T-helper 1 cell treated with Interleukin-12 subunit alpha and Interleukin-12 subunit beta and Interleukin-4 antibody, amounts not matched to agents 30 μg/mL and 1 μg/mL, for 36 hours (primary cell): Measurements from ENCODE around the gene SPEM1.

Source experiments
- H3K27ac Mint-ChIP-seq: one replicate; pipeline ENCODE4 v1.8.0; 2021; ENCODE audit warnings: mild to moderate bottlenecking, mixed read lengths
- H3K27me3 Mint-ChIP-seq: one replicate; pipeline ENCODE4 v1.8.0; 2021; ENCODE audit warnings: low read depth, mixed read lengths
- H3K36me3 Mint-ChIP-seq: one replicate; pipeline ENCODE4 v1.8.0; 2021; ENCODE audit warnings: low read depth, mixed read lengths
- H3K4me1 Mint-ChIP-seq: one replicate; pipeline ENCODE4 v1.8.0; 2021; ENCODE audit warnings: low read depth, mixed read lengths
- H3K4me3 Mint-ChIP-seq: one replicate; pipeline ENCODE4 v1.8.0; 2021; ENCODE audit warnings: mild to moderate bottlenecking, moderate library complexity, mixed read lengths
- H3K9me3 Mint-ChIP-seq: one replicate; pipeline ENCODE4 v1.8.0; 2021; ENCODE audit warnings: mixed read lengths

Gene SPEM1

DNA sequence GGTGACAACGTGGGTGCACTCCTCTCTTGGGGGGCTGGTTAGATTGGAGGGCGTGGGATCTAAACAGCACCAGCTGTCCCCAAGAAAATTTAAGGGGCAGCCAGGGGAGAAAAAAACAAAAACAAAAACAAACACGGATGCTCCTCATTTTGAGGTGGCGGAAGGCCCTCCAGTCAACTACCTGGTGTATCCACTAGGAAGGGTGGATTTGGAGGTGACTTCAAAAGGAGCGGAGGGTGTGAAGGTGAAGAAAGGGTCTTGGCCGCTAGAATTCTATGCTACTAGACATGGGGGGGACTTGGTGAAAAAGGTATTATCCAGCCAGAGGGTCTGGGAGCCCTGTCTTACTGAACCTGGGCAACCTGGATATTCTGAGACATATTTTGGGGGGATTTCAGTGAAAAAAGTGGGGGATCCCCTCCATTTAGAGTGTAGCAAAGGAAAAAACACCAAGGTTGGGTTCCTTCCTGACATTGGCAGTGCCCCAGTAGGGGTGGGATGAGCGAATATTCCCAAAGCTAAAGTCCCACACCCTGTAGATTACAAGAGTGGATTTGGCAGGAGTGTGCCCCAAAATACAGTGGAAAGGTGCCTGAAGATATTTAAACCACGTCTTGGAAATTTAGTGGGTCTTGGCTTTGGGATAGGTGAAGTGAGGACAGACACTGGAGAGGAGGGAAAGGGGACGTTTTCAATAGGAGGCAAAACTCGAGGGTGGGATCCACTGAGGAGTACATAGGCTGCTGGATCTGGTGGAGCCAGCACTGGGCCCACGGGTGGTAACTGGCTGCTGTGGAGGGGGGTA lies 18.7 kb downstream of the SPEM1 start:
- Mint-ChIP-seq H3K27ac (peak overlapping the region; percentile 83), H3K27me3 (peaks cover 13% of the 10 kb centered on the region), H3K9me3 (no peaks in the 10 kb centered on the region), H3K4me3 (peak overlapping the region; percentile 88), H3K36me3 (peaks cover 18% of the 10 kb centered on the region), H3K4me1 (peaks cover 38% of the 10 kb centered on the region)

DNA sequence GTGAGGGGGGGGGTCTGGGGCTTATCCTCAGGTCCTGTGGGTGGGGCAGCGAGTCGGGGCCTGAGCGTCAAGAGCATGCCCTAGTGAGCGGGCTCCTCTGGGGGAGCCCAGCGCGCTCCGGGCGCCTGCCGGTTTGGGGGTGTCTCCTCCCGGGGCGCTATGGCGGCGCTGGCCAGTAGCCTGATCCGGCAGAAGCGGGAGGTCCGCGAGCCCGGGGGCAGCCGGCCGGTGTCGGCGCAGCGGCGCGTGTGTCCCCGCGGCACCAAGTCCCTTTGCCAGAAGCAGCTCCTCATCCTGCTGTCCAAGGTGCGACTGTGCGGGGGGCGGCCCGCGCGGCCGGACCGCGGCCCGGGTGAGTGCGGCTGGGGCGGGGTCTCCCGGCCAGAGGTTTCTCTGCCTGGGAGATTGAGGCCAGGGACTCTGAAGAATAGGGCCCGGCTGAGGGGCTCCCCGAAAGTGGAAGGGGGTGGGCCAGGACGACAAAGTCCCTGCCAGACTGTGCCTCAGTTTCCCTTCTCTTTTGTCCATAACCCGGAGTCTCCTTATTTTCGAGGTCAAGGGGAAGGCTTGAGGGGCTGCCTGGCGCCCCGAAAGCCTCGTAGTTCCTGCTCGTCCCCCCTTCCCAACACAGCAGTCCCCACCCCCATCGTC lies 19.5 kb downstream of the SPEM1 start, which contains the start of gene FGF11:
Gene FGF11, plus strand, starts transcription at position 51 of the 651 bp plus-strand sequence. Its CDS starts 109 bp downstream, at position 160.
- peak within 1 kb of the TSS; percentile 88 for H3K4me3 Mint-ChIP-seq
- peaks cover 19% of the 10 kb centered on the region for H3K27me3 Mint-ChIP-seq
- peaks cover 20% of the 10 kb centered on the region for H3K36me3 Mint-ChIP-seq
- peaks cover 43% of the 10 kb centered on the region for H3K4me1 Mint-ChIP-seq
- peak within 1 kb of the TSS; percentile 83 for H3K27ac Mint-ChIP-seq
- H3K9me3 Mint-ChIP-seq: no peaks in the 10 kb centered on the region

DNA sequence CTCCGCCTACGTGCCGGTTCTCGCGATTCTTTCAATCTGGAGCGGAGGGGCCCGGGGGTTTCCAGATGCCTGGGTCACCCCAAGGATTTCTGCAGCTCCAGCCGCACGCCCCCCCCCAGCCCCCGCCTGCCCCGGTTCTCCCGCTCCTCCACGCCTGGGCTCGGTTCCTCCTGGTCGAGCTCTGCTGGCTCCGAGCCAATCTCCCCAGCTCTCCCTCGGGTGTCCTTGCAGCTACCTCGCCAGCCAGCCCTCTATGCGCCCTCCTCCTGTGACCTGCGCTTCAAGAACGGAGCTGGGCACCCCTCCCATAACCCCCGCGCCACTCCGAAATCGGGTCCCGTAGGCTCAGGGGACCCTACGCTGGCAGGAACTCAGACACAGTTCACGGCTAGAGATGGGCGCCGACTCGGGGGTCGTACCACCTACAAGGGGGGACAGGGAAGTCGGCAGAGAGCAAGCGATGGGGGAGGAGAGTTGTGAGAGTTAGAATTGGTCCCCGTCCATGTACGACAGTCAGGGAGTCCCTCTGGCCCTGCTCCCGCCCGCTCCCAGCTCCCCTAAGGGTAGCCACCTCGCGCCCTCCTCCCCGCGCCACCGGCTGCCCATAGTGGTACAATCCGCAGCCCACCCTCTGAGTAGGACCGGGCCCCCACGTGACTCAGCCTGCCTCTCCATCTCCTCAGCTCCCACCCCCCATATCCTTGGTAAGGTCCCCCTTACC lies 20.1 kb downstream of the SPEM1 start:
- peaks cover 20% of the 10 kb centered on the region for H3K36me3 Mint-ChIP-seq
- H3K27ac Mint-ChIP-seq: peak overlapping the region; percentile 73
- H3K4me3 Mint-ChIP-seq: peak overlapping the region; percentile 82
- H3K27me3 Mint-ChIP-seq: peaks cover 21% of the 10 kb centered on the region
- peaks cover 42% of the 10 kb centered on the region for H3K4me1 Mint-ChIP-seq
- no peaks in the 10 kb centered on the region for H3K9me3 Mint-ChIP-seq

DNA sequence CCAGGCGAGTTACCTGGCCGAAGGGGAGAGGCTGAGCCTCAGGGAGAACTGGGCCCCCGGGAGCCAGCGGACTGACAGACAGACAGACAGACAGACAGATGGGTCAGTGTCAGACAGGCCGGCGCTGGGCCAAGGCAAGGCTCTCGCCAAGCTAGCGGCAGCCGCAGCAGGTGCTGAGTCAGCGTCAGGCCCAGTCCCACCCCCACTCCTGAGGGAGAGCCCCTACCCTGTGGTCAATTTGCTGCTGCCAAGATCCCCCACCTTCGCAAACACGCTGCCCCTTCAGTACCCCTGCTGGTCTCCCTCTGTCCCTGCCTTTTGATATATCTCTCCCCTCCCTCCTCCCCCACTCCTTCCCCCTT lies 20.7 kb downstream of the SPEM1 start:
- H3K4me3 Mint-ChIP-seq: peak overlapping the region; percentile 82
- H3K36me3 Mint-ChIP-seq: peaks cover 24% of the 10 kb centered on the region
- peaks cover 26% of the 10 kb centered on the region for H3K27me3 Mint-ChIP-seq
- H3K9me3 Mint-ChIP-seq: no peaks in the 10 kb centered on the region
- H3K4me1 Mint-ChIP-seq: peaks cover 45% of the 10 kb centered on the region
- H3K27ac Mint-ChIP-seq: no peak overlapping the region

DNA sequence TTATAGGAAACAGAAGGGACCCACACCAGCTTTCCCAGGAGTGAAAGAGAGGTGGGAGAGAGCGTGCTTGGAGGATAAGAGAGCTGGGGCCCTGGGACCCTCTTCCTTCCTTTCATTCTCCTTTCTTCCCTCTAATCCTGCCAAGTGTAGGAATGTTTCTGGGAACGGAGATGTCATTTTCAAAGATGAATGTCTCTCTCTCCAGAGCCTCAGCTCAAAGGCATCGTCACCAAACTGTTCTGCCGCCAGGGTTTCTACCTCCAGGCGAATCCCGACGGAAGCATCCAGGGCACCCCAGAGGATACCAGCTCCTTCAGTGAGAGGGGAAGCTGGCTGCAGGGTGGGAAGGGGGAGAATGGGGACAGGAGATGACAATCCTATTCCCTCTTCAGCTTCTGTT lies 21.1 kb downstream of the SPEM1 start:
- Mint-ChIP-seq H3K36me3 (peaks cover 26% of the 10 kb centered on the region), H3K27me3 (peaks cover 29% of the 10 kb centered on the region), H3K4me3 (no peak overlapping the region), H3K27ac (no peak overlapping the region), H3K9me3 (no peaks in the 10 kb centered on the region), H3K4me1 (peaks cover 43% of the 10 kb centered on the region)

DNA sequence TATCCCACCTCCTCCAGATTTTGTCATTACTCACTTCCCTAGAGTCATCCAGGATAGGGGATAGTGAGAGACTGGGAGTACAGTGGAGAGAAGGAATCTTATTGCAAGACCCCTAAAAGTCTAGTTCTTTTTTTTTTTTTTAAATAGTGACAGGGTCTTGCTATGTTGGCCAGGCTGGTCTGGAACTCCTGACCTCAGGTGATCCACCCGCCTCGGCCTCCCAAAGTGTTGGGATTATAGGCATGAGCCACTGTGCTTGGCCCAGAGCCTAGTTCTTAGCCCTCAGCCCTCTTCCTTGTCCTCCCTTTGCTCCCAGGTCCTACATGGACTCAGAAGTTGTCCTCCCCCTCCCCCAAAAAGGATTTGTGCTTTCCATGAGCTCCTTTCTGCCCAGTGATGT lies 22.0 kb downstream of the SPEM1 start:
- H3K27me3 Mint-ChIP-seq: peaks cover 32% of the 10 kb centered on the region
- H3K27ac Mint-ChIP-seq: no peak overlapping the region
- peaks cover 44% of the 10 kb centered on the region for H3K4me1 Mint-ChIP-seq
- no peaks in the 10 kb centered on the region for H3K9me3 Mint-ChIP-seq
- peaks cover 28% of the 10 kb centered on the region for H3K36me3 Mint-ChIP-seq
- H3K4me3 Mint-ChIP-seq: peak overlapping the region; percentile 57

DNA sequence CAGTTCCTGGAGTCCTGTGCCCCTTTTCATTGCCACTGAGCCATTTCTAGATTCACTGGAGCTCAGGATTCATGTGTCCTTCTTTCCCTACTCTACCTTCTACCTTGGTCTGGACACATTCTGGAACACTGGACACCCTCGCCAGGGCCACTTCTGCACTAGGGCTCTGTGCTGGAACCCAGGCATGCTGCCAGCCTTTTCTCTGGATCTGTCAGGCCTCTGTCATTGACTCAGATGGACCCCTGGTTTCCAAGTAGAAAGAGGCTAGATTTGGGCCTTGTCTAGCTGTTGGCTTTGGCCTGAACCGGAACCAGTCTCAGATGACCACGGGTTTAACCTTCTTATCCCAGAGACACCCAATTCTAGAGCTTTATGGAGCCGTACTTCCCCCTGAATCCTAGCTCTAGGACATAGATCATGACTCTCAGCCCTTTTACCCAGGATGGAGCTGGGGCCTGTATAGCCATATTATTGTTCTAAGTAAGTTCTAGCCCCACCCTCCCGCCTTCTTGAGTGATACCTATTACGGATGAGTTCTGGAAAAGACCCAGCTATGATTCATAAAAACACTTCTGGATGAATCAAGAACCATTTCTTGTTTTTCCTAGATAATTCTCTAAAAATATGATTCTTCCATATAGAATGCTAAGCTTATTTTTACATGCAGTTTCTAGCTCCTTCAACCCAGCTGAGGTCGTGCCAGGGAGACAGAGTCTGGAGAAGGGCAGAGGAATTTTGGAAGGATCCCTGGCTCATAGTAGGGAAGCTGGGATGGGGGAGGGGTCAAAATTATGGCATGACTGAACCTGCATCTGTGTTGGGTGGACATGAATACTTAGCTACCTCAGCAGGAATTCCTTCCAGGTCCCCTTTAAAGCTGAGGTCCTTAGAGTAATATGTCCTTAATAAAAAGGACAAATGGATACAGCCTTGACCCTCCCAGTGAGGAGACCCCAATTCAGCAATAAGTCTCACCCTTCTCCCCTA lies 23.7 kb downstream of the SPEM1 start:
- peaks cover 28% of the 10 kb centered on the region for H3K36me3 Mint-ChIP-seq
- H3K27me3 Mint-ChIP-seq: peaks cover 37% of the 10 kb centered on the region
- no peak overlapping the region for H3K27ac Mint-ChIP-seq
- peaks cover 38% of the 10 kb centered on the region for H3K4me1 Mint-ChIP-seq
- no peaks in the 10 kb centered on the region for H3K9me3 Mint-ChIP-seq
- H3K4me3 Mint-ChIP-seq: no peak overlapping the region

DNA sequence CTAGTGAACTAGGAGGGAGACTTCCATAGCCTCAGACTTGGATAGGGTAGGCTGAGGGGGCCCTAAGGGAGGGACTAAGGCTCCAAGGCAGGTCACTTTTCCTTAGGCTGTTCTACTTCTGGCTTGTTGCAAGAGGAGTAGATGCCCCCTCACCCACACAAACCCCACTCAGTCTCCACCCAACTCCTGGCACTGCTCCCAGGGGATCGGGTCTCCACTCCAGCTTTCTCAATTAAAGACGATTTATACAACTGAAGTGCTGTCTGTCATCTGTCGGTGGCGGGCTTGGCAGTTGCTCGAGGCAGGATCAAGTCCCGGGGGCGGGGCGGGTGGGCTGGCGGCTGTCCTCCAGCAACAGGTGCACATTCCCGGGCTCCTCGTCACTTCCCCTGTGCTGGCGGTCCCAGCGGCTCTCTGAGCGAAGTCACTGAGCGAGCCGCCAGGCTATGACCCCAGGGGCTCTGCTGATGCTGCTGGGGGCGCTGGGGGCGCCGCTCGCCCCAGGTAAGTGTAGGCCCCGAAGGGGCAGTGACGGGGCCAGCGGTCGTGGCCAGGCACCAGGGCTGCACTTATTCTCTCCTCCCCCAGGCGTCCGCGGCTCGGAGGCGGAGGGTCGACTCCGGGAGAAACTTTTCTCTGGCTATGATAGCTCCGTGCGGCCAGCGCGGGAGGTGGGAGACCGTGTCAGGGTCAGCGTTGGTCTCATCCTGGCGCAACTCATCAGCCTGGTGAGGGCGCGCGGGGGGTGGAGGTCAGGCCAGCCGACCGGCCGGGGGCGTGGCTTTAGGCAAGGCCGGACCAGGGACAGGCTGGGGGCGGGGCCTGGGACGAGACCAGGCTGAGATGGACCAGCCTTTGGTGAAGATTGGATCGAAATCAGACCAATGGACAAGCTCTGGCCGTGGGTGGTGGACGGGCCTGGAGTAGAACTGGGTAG lies 24.8 kb downstream of the SPEM1 start, which contains the start of gene CHRNB1:
Gene CHRNB1, plus strand, starts transcription at position 380 of the 937 bp plus-strand sequence. Its CDS starts 67 bp downstream, at position 447.
- Mint-ChIP-seq H3K36me3 (peaks cover 28% of the 10 kb centered on the region), H3K9me3 (no peaks in the 10 kb centered on the region), H3K4me3 (peak within 1 kb of the TSS; percentile 80), H3K27ac (peak within 1 kb of the TSS; percentile 14), H3K27me3 (peaks cover 33% of the 10 kb centered on the region), H3K4me1 (peaks cover 33% of the 10 kb centered on the region)

DNA sequence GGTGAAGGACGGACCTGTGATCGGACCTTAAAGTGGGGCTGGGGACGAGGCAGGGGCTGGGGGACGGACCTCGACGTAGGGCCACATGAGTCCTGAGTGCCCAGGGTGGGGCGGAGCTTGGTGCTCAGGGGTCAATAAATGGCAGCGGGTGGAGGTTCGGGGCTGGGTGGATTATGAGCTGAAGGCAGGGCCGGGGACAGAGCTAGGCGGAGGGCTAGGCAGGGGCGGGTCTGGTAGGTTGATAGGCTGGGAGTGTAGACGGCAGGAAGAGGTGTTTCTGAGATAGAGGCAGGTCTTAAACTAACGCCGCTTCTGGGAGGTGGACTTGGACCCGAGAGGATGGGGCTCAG lies 25.5 kb downstream of the SPEM1 start:
- peaks cover 33% of the 10 kb centered on the region for H3K27me3 Mint-ChIP-seq
- peak overlapping the region; percentile 80 for H3K4me3 Mint-ChIP-seq
- H3K27ac Mint-ChIP-seq: peak overlapping the region; percentile 14
- peaks cover 28% of the 10 kb centered on the region for H3K4me1 Mint-ChIP-seq
- peaks cover 30% of the 10 kb centered on the region for H3K36me3 Mint-ChIP-seq
- H3K9me3 Mint-ChIP-seq: no peaks in the 10 kb centered on the region

DNA sequence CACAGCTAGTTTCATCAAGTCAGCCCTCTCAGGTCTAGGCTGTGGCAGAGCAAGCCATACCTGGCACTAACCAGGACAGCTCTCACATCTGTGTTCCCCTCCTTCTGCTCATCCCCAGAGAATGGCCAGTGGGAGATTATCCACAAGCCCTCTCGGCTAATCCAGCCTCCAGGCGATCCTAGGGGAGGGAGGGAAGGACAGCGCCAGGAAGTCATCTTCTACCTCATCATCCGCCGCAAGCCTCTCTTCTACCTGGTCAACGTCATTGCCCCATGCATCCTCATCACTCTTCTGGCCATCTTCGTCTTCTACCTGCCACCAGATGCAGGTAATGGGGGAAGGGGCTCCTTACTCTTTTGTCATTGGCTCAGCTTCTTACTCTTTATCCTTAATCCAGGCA lies 28.3 kb downstream of the SPEM1 start:
- H3K36me3 Mint-ChIP-seq: peaks cover 29% of the 10 kb centered on the region
- H3K27ac Mint-ChIP-seq: no peak overlapping the region
- H3K4me3 Mint-ChIP-seq: no peak overlapping the region
- peaks cover 29% of the 10 kb centered on the region for H3K27me3 Mint-ChIP-seq
- peaks cover 25% of the 10 kb centered on the region for H3K4me1 Mint-ChIP-seq
- no peaks in the 10 kb centered on the region for H3K9me3 Mint-ChIP-seq

DNA sequence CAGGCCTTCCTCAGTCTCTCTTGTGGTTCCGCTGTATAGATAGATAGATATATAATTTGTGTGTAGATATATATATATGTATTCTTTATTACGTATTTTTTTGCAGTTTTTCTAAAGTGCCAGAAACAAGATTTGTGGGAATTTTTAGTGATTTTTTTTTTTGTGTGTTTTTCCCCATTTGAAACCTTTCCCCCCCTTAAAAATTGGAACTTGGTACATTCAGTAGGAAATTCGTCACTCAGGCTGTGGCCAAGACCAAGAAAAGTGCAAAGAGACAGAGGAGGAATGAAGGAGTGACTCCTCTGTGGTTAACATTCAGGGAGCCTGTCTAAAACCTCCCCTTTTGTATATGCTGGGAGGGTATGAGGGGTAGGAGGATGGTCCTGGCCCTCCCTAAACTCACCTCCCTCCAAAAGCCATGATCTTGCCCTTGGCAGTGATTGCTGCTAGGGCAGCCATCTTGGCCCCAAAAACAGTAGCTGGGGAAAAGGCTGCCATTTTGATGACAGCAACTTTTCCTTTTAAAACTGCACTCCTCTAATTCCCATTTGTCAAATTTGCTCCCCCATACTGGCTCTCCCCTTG lies 39.9 kb downstream of the SPEM1 start:
- H3K27me3 Mint-ChIP-seq: no peaks in the 10 kb centered on the region
- no peak overlapping the region for H3K27ac Mint-ChIP-seq
- H3K4me3 Mint-ChIP-seq: no peak overlapping the region
- H3K4me1 Mint-ChIP-seq: peaks cover 11% of the 10 kb centered on the region
- H3K9me3 Mint-ChIP-seq: no peaks in the 10 kb centered on the region
- H3K36me3 Mint-ChIP-seq: peaks cover 23% of the 10 kb centered on the region

DNA sequence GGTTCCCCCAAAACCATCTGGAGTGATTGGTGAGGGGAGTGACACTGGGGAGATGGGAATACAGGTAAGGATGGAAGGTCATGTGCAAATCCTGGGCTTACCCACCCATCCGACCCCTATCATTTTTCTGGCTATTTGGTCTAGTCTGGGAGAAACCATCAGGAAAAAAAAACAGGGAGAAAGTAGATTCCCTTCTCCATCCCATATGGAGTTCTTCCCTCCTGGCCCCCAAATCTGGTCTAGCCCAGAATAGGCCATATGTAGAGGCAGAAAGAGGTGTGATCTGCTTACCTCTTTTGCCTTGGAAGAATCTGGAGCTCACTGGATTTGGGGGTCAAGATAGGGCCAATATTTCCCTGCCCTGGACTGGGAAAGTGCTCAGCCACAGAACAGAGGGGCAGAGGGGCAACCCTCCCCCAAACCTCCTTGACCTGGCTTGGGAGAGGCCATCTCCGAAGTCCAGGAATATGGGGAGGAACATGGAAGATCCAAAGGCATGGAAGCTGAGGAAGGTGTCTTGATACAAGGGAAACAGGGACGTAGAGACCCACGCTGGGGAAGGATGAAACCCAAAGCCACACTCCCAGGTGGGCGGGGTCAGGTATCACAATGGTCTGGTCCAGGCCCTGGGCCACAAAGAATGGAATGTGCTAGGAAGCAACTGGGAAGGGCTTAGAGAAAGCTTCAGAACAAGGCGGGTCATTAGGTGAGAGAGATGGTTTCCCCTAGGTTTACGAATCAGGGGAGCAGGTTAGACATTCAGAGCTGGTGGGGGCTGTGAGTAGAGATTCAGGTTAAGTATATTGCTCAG lies 40.9 kb downstream of the SPEM1 start:
- Mint-ChIP-seq H3K36me3 (peaks cover 21% of the 10 kb centered on the region), H3K4me3 (no peak overlapping the region), H3K27ac (no peak overlapping the region)

More for the DNA sequence above, 40.9 kb downstream of the SPEM1 start:
- no peaks in the 10 kb centered on the region for H3K9me3 Mint-ChIP-seq
- peaks cover 8% of the 10 kb centered on the region for H3K4me1 Mint-ChIP-seq
- H3K27me3 Mint-ChIP-seq: no peaks in the 10 kb centered on the region
